Activated CD8-positive, alpha-beta T cell treated with anti-CD3 and anti-CD28 coated beads for 36 hours (primary cell): ENCODE data around the gene MTUS2. TPM values are rescaled to one million over a fixed set of nuclear protein-coding genes. Genes with fewer than 3 reads are reported as not detected.

Experiments used
- ATAC-seq: fragments of 200-7000 bp; cut with Tn5 transposase; one replicate; pipeline ENCODE4 v1.10.0; 2021; ENCODE audit warnings: mild to moderate bottlenecking, moderate library complexity
- CTCF ChIA-PET: fragments of 350-600 bp; sonication (Branson Sonifier 250); formaldehyde crosslinking; loops from one replicate; lab custom pipeline; 2021; ENCODE audit warnings: antibody characterized with exemption; lab: Charles Lee
- POLR2A ChIA-PET: fragments of 350-600 bp; sonication (Branson Sonifier 250); formaldehyde crosslinking; loops from one replicate; lab custom pipeline; 2021; ENCODE audit warnings: antibody characterized with exemption; lab: Charles Lee
- DNase-seq: peaks from one replicate; pipeline ENCODE4 v3.0.0-alpha.2; 2020
- H3K27ac Mint-ChIP-seq: one replicate; pipeline ENCODE4 v1.8.0; 2021; ENCODE audit warnings: mild to moderate bottlenecking, mixed read lengths
- H3K27me3 Mint-ChIP-seq: one replicate; pipeline ENCODE4 v1.8.0; 2021; ENCODE audit warnings: mixed read lengths
- H3K36me3 Mint-ChIP-seq: one replicate; pipeline ENCODE4 v1.8.0; 2021; ENCODE audit warnings: low read depth, mixed read lengths
- H3K4me1 Mint-ChIP-seq: one replicate; pipeline ENCODE4 v1.8.0; 2021; ENCODE audit warnings: low read depth, mixed read lengths
- H3K4me3 Mint-ChIP-seq: one replicate; pipeline ENCODE4 v1.8.0; 2021; ENCODE audit warnings: mild to moderate bottlenecking, moderate library complexity, mixed read lengths
- H3K9me3 Mint-ChIP-seq: one replicate; pipeline ENCODE4 v1.8.0; 2021; ENCODE audit warnings: mixed read lengths
- CTCF ChIP-seq: fragments of 200-600 bp; IDR thresholded peaks from one replicate; pipeline ENCODE4 v1.8.0; 2022; ENCODE audit warnings: antibody characterized with exemption, mild to moderate bottlenecking
- intact Hi-C: fragments of 100-400 bp; cut with micrococcal nuclease; formaldehyde crosslinking; loops from one replicate; pipeline ENCODE4 v1.10.0; 2022
- total RNA-seq, 2 experiments: library from RNA; stranded (reverse); gene quantifications; one replicate each; pipeline ENCODE4 v1.2.3, GENCODE V29; 2021

MTUS2 gene
- total RNA-seq, 2 experiments from 2014 or later, result not detected

GRCh38 chr13:29021311-29021710, 201.2 kb downstream of the MTUS2 start:
- TF ChIP-seq CTCF, result no peak
- intact Hi-C loops, result no loop called here
- Mint-ChIP-seq H3K27ac (no peak overlapping the region), H3K27me3 (no peaks in the 10 kb centered on the region), H3K36me3 (no peaks in the 10 kb centered on the region), H3K4me3 (no peak overlapping the region), H3K9me3 (peaks cover 2% of the 10 kb centered on the region), H3K4me1 (peaks cover 6% of the 10 kb centered on the region)
- ChIA-PET POLR2A (no interaction called here), CTCF (no interaction called here)
- DNase-seq, result no peak
- no peak for ATAC-seq

DNA sequence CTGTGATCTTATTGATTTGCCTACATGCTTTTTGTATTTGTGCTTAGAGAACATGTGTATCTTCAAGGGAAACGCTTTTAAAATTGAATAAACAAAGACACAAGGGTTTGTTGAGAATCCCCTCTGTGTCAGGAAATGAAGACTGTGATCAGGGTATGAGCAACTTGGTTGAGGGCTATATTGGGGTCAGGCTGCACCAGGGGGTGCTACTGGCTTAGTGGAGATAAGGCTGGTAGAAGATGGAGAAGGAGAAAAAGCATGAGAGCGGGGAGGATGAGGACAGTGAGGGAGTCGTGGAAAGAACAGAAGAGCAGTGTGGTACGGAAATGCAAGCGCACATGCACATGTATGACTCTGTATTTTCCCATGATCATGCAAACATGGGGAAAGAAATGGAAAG, 201.6 kb downstream of the MTUS2 start:
- peaks cover 2% of the 10 kb centered on the region for H3K9me3 Mint-ChIP-seq
- H3K27ac Mint-ChIP-seq, result no peak overlapping the region
- DNase-seq (no peak), ATAC-seq (no peak)
- CTCF ChIA-PET, result no interaction called here
- H3K4me3 Mint-ChIP-seq, result no peak overlapping the region
- POLR2A ChIA-PET, result no interaction called here
- TF ChIP-seq CTCF, result no peak
- no peaks in the 10 kb centered on the region for H3K27me3 Mint-ChIP-seq
- H3K4me1 Mint-ChIP-seq, result peaks cover 6% of the 10 kb centered on the region
- no peaks in the 10 kb centered on the region for H3K36me3 Mint-ChIP-seq
- intact Hi-C loops, result no loop called here

DNA sequence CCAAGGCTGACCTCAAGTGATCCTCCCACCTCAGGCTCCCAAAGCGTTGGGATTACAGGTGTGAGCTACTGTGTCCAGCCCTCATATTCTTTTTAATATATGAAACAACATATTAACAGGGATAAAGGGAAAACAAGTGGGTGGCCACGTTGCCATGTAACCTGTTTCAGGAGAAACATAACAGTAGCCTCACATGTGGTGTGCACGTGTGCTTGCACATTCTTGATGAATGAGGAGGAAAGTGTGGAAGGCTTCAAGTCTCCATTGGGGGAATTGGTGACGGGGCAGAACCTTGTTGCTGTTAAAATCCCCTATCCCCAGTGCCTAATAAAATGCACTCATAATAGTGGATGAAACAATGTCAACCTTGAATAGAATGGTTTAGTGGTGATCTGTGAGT, 202.3 kb downstream of the MTUS2 start:
- no peak overlapping the region for H3K27ac Mint-ChIP-seq
- no peaks in the 10 kb centered on the region for H3K27me3 Mint-ChIP-seq
- H3K9me3 Mint-ChIP-seq, result peaks cover 2% of the 10 kb centered on the region
- intact Hi-C loops, result no loop called here
- peaks cover 6% of the 10 kb centered on the region for H3K4me1 Mint-ChIP-seq
- TF ChIP-seq CTCF, result no peak
- ATAC-seq, result no peak
- H3K36me3 Mint-ChIP-seq, result no peaks in the 10 kb centered on the region
- H3K4me3 Mint-ChIP-seq, result no peak overlapping the region
- DNase-seq, result no peak
- ChIA-PET CTCF (no interaction called here), POLR2A (no interaction called here)

DNA sequence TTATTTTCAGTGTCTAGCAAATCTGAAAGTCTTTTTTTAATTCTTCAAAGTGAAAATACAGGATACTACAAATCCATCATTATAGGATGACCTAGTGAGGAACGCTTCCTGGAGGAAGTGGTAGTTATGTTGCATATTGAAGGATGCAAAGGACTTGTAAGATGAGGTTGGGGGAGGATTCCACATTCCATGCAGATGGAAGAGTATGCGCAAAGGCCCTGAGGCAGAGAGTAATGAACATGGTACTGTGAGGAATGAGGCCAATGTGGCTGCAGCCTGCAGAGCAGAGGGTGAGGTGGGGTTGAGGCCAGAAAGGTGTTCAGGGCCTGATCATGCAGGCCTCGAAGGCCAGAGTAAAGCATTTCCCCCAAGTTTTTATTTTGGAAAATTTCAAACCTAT, 202.8 kb downstream of the MTUS2 start:
- H3K27ac Mint-ChIP-seq, result no peak overlapping the region

GRCh38 chr13:29024783-29025182, 204.6 kb downstream of the MTUS2 start:
- intact Hi-C loops, result no loop called here
- Mint-ChIP-seq H3K27ac (no peak overlapping the region), H3K4me1 (peaks cover 6% of the 10 kb centered on the region), H3K9me3 (no peaks in the 10 kb centered on the region), H3K27me3 (no peaks in the 10 kb centered on the region), H3K36me3 (no peaks in the 10 kb centered on the region), H3K4me3 (no peak overlapping the region)
- ChIA-PET POLR2A (no interaction called here), CTCF (no interaction called here)
- no peak for ATAC-seq
- no peak for TF ChIP-seq CTCF
- no peak for DNase-seq

More for the DNA sequence above, 202.8 kb downstream of the MTUS2 start:
- DNase-seq, result no peak
- Mint-ChIP-seq H3K4me1 (peaks cover 6% of the 10 kb centered on the region), H3K4me3 (no peak overlapping the region), H3K36me3 (no peaks in the 10 kb centered on the region), H3K27me3 (no peaks in the 10 kb centered on the region), H3K9me3 (no peaks in the 10 kb centered on the region)
- TF ChIP-seq CTCF, result no peak
- ChIA-PET CTCF (no interaction called here), POLR2A (no interaction called here)
- no peak for ATAC-seq
- intact Hi-C loops, result no loop called here
